Liver (tissue), 9 donors: ENCODE measurements around the gene KATNIP. TPM values are rescaled to one million over a fixed set of nuclear protein-coding genes. Genes with fewer than 3 reads are reported as not detected.

Experiments used
- DNase-seq: peaks from one replicate; pipeline ENCODE4 v3.0.0-alpha.2; 2017; ENCODE audit warnings: low spot score
- H3K27ac ChIP-seq, 2 donors: one replicate each; pipeline ENCODE4 v1.7.0; 2013; ENCODE audit warnings: inconsistent platforms in 2 of 2, low read length in 2 of 2, control low read depth in 1 of 2, low read depth in 1 of 2, mild to moderate bottlenecking in 1 of 2
- H3K27me3 ChIP-seq, 4 donors: one replicate each; pipeline versions ENCODE4 v1.6.1 to v1.7.0; 2013; ENCODE audit warnings: low read length in 3 of 4, inconsistent platforms in 1 of 4, mild to moderate bottlenecking in 1 of 4, moderate library complexity in 1 of 4; ENCODE audit not compliant: control insufficient read depth in 4 of 4, insufficient read depth in 4 of 4
- H3K36me3 ChIP-seq, 4 donors: one replicate each; pipeline versions ENCODE4 v1.6.1 to v1.7.0; 2013; ENCODE audit warnings: low read length in 3 of 4, mild to moderate bottlenecking in 3 of 4, low read depth in 1 of 4, moderate library complexity in 1 of 4; ENCODE audit not compliant: control insufficient read depth in 4 of 4, insufficient read depth in 3 of 4
- H3K4me1 ChIP-seq, 4 donors: one replicate each; pipeline versions ENCODE4 v1.6.1 to v1.7.0; 2013; ENCODE audit warnings: low read length in 3 of 4, mild to moderate bottlenecking in 3 of 4, moderate library complexity in 1 of 4; ENCODE audit not compliant: control insufficient read depth in 4 of 4, insufficient read depth in 4 of 4
- H3K4me3 ChIP-seq, 3 donors: one replicate each; pipeline versions ENCODE4 v1.6.1 to v1.7.0; 2013; ENCODE audit warnings: low read length in 3 of 3, control low read depth in 1 of 3, low read depth in 1 of 3, mild to moderate bottlenecking in 1 of 3
- H3K9ac ChIP-seq, 2 donors: one replicate each; pipeline ENCODE4 v1.7.0; 2013; ENCODE audit warnings: low read length in 2 of 2, mild to moderate bottlenecking in 2 of 2, moderate library complexity in 2 of 2, control low read depth in 1 of 2, low read depth in 1 of 2
- H3K9me3 ChIP-seq, 4 donors: one replicate each; pipeline versions ENCODE4 v1.6.1 to v1.7.0; 2013; ENCODE audit warnings: low read length in 3 of 4; ENCODE audit not compliant: control insufficient read depth in 4 of 4
- EGR1 ChIP-seq, 2 donors: IDR thresholded peaks; 2 replicates each; pipeline ENCODE4 v1.6.1; 2016 to 2018; ENCODE audit warnings: antibody characterized with exemption in 2 of 2, low read depth in 2 of 2
- FOXA1 ChIP-seq: IDR thresholded peaks from 2 replicates; pipeline ENCODE4 v1.6.1; 2016; ENCODE audit warnings: antibody characterized with exemption
- FOXA2 ChIP-seq: IDR thresholded peaks from 2 replicates; pipeline ENCODE4 v1.6.1; 2016; ENCODE audit warnings: antibody characterized with exemption
- GABPA ChIP-seq, 2 donors: IDR thresholded peaks in 1 of 2; conservative IDR thresholded peaks in 1 of 2; 2 replicates each; pipeline ENCODE4 v1.6.1; 2016; ENCODE audit warnings: antibody characterized with exemption in 2 of 2, mild to moderate bottlenecking in 1 of 2, moderate library complexity in 1 of 2
- HNF4A ChIP-seq, 2 donors: conservative IDR thresholded peaks; 2 replicates each; pipeline ENCODE4 v1.6.1; 2016; ENCODE audit warnings: antibody characterized with exemption in 2 of 2, mild to moderate bottlenecking in 2 of 2
- HNF4G ChIP-seq: IDR thresholded peaks from 2 replicates; pipeline ENCODE4 v1.6.1; 2016; ENCODE audit warnings: antibody characterized with exemption
- JUND ChIP-seq, 2 donors: IDR thresholded peaks; 2 replicates each; pipeline ENCODE4 v1.6.1; 2016; ENCODE audit warnings: antibody characterized with exemption in 2 of 2
- MAX ChIP-seq: IDR thresholded peaks from 2 replicates; pipeline ENCODE4 v1.6.1; 2016; ENCODE audit warnings: antibody characterized with exemption
- NR2F2 ChIP-seq: IDR thresholded peaks from 2 replicates; pipeline ENCODE4 v1.6.1; 2016; ENCODE audit warnings: antibody characterized with exemption
- RAD21 ChIP-seq, 2 donors: IDR thresholded peaks; 2 replicates each; pipeline ENCODE4 v1.6.1; 2016; ENCODE audit warnings: antibody characterized with exemption in 2 of 2, mild to moderate bottlenecking in 2 of 2
- RXRA ChIP-seq, 2 donors: IDR thresholded peaks; 2 replicates each; pipeline ENCODE4 v1.6.1; 2017 to 2018; ENCODE audit warnings: antibody characterized with exemption in 2 of 2, mild to moderate bottlenecking in 1 of 2
- SP1 ChIP-seq: IDR thresholded peaks from 2 replicates; pipeline ENCODE4 v1.6.1; 2018; ENCODE audit warnings: antibody characterized with exemption, mild to moderate bottlenecking
- TAF1 ChIP-seq: conservative IDR thresholded peaks from 2 replicates; pipeline ENCODE4 v1.6.1; 2016; ENCODE audit warnings: antibody characterized with exemption, mild to moderate bottlenecking
- YY1 ChIP-seq: IDR thresholded peaks from 2 replicates; pipeline ENCODE4 v1.6.1; 2016; ENCODE audit warnings: antibody characterized with exemption, mild to moderate bottlenecking
- ZBTB33 ChIP-seq: IDR thresholded peaks from 2 replicates; pipeline ENCODE4 v1.6.1; 2016; ENCODE audit warnings: antibody characterized with exemption
- WGBS: extraction: QIAGEN DNeasy Blood & Tissue Kit; methylation state at CpG from one replicate; pipeline ENCODE4 v1.1.7; 2013; 5-methylcytosine and 5-hydroxymethylcytosine counted together
- polyA plus RNA-seq, 2 donors: library from polyadenylated mRNA; stranded (reverse) in 1 of 2; unstranded in 1 of 2; fragments of 200-250 nt in 1 of 2; fragments of >200 nt in 1 of 2; fragmentation: Nextera tagmentation in 1 of 2; extraction: Ambion mirVana in 1 of 2; gene quantifications; one replicate each; pipeline versions ENCODE4 v1.2.1 to v1.2.3, GENCODE V29; 2013 to 2015
- total RNA-seq, 2 donors: library from RNA; depleted of rRNA; stranded (reverse); fragments of >200 nt; gene quantifications; one replicate each; pipeline ENCODE4 v1.2.3, GENCODE V29; 2014
- TF ChIP-seq, protein P1 (sequence below): IDR thresholded peaks from 2 replicates; pipeline ENCODE4 v1.6.1; 2016; ENCODE audit warnings: antibody characterized with exemption, mild to moderate bottlenecking
- donor health status: healthy.
- donor health status: healthy.
- donor health status: healthy.
- donor health status: healthy.
- donor health status: healthy.

Gene KATNIP
- total and polyA plus RNA-seq, 4 donors = 2.0 to 6.5 (median 4.5) TPM

- Histone ChIP-seq H3K9me3 (no peaks in the 10 kb centered on the region), H3K4me3 (no peak overlapping the region), H3K27me3 (no peaks in the 10 kb centered on the region), H3K36me3 (peaks cover 23 to 95% (median 71%) of the 10 kb centered on the region in 4 donors), H3K27ac (no peak overlapping the region), H3K9ac (no peak overlapping the region), H3K4me1 (no peaks in the 10 kb centered on the region)
- TF ChIP-seq NR2F2 = no peak
- no peak for TF ChIP-seq RAD21 (IDR thresholded peaks at IDR 0.05)
- no peak for TF ChIP-seq TAF1
- no peak for TF ChIP-seq HNF4A (conservative IDR thresholded peaks at IDR 0.05)
- TF ChIP-seq YY1 = no peak
- TF ChIP-seq EGR1 (IDR thresholded peaks at IDR 0.05; ENCODE audit: low read depth in 2 of 2) = no peak
- no peak for TF ChIP-seq FOXA1
- no peak for TF ChIP-seq RXRA (IDR thresholded peaks at IDR 0.05)
- no peak for TF ChIP-seq JUND (IDR thresholded peaks at IDR 0.05)
- TF ChIP-seq GABPA (IDR thresholded peaks at IDR 0.05 in 1 of 2, conservative IDR thresholded peaks at IDR 0.05 in 1 of 2) = no peak
- TF ChIP-seq MAX = no peak
- no peak for TF ChIP-seq SP1
- TF ChIP-seq HNF4G = no peak
- TF ChIP-seq FOXA2 = no peak
- DNase-seq = no peak
- WGBS = 83% methylated on average over 5 of the region's 5 CpGs
Observed at GRCh38 chr16:27503662-27504061, 46.3 kb upstream of the KATNIP start.

- Histone ChIP-seq H3K36me3 (peaks cover 19 to 91% (median 69%) of the 10 kb centered on the region in 4 donors), H3K27me3 (no peaks in the 10 kb centered on the region), H3K9ac (no peak overlapping the region), H3K27ac (no peak overlapping the region), H3K4me3 (no peak overlapping the region), H3K4me1 (no peaks in the 10 kb centered on the region), H3K9me3 (no peaks in the 10 kb centered on the region)
- DNase-seq = no peak
- 93% methylated on average over 13 of the region's 13 CpGs for WGBS
- TF ChIP-seq ZBTB33 = no peak
- no peak for TF ChIP-seq RAD21 (IDR thresholded peaks at IDR 0.05)
- TF ChIP-seq, protein P1, sequence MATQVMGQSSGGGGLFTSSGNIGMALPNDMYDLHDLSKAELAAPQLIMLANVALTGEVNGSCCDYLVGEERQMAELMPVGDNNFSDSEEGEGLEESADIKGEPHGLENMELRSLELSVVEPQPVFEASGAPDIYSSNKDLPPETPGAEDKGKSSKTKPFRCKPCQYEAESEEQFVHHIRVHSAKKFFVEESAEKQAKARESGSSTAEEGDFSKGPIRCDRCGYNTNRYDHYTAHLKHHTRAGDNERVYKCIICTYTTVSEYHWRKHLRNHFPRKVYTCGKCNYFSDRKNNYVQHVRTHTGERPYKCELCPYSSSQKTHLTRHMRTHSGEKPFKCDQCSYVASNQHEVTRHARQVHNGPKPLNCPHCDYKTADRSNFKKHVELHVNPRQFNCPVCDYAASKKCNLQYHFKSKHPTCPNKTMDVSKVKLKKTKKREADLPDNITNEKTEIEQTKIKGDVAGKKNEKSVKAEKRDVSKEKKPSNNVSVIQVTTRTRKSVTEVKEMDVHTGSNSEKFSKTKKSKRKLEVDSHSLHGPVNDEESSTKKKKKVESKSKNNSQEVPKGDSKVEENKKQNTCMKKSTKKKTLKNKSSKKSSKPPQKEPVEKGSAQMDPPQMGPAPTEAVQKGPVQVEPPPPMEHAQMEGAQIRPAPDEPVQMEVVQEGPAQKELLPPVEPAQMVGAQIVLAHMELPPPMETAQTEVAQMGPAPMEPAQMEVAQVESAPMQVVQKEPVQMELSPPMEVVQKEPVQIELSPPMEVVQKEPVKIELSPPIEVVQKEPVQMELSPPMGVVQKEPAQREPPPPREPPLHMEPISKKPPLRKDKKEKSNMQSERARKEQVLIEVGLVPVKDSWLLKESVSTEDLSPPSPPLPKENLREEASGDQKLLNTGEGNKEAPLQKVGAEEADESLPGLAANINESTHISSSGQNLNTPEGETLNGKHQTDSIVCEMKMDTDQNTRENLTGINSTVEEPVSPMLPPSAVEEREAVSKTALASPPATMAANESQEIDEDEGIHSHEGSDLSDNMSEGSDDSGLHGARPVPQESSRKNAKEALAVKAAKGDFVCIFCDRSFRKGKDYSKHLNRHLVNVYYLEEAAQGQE = no peak
- no peak for TF ChIP-seq GABPA (IDR thresholded peaks at IDR 0.05 in 1 of 2, conservative IDR thresholded peaks at IDR 0.05 in 1 of 2)
- TF ChIP-seq FOXA2 = no peak
- no peak for TF ChIP-seq RXRA (IDR thresholded peaks at IDR 0.05)
- TF ChIP-seq NR2F2 = no peak
- no peak for TF ChIP-seq JUND (IDR thresholded peaks at IDR 0.05)
- TF ChIP-seq SP1 = no peak
- TF ChIP-seq HNF4A (conservative IDR thresholded peaks at IDR 0.05) = no peak
- no peak for TF ChIP-seq EGR1 (IDR thresholded peaks at IDR 0.05; ENCODE audit: low read depth in 2 of 2)
Observed at GRCh38 chr16:27505297-27506236, 44.4 kb upstream of the KATNIP start.
